Neural cell (in vitro differentiated cells): ENCODE data around the gene TMEM170B.

Experiments used
- CTCF ChIP-seq: fragments of 450-650 bp; IDR thresholded peaks from 2 replicates; pipeline ENCODE4 v1.5.1; 2014; ENCODE audit warnings: antibody characterized with exemption, mild to moderate bottlenecking, moderate library complexity; ENCODE audit not compliant: poor library complexity, severe bottlenecking
- EZH2 ChIP-seq: fragments of 200-600, 300-800 bp; shearing (Covaris generic), sonication (generic); IDR thresholded peaks from 2 replicates; pipeline ENCODE4 v1.6.1; 2014; ENCODE audit warnings: antibody characterized with exemption, low read length, borderline replicate concordance, mild to moderate bottlenecking; ENCODE audit not compliant: insufficient read depth, poor library complexity, severe bottlenecking
- MXI1 ChIP-seq: fragments of 450-650 bp; conservative IDR thresholded peaks from 2 replicates; pipeline ENCODE4 v1.6.1; 2014; ENCODE audit warnings: antibody characterized with exemption, mild to moderate bottlenecking; ENCODE audit not compliant: poor library complexity, severe bottlenecking
- REST ChIP-seq: IDR thresholded peaks from 2 replicates; pipeline ENCODE4 v1.6.1; 2012; ENCODE audit warnings: borderline replicate concordance

GRCh38 chr6:11542863-11543262 is 5.3 kb downstream of the TMEM170B start:
- TF ChIP-seq CTCF (no peak), REST (no peak), MXI1 (no peak), EZH2 (no peak)
